Gastroesophageal sphincter (tissue), 3 donors: ENCODE results near the gene GIPC2.

ENCODE experiments used
- CTCF ChIP-seq, 4 experiments: fragments of 200-600 bp in 2 of 4; fragments of 450-650 bp in 2 of 4; sonication (generic) in 1 of 4; IDR thresholded peaks; one replicate each; pipeline ENCODE4 v1.5.1; 2017 to 2019; ENCODE audit warnings: antibody characterized with exemption in 4 of 4, mild to moderate bottlenecking in 2 of 4, moderate library complexity in 2 of 4
- EP300 ChIP-seq: sonication (generic); formaldehyde crosslinking; IDR thresholded peaks from one replicate; pipeline ENCODE4 v1.6.1; 2017; ENCODE audit warnings: antibody characterized with exemption, mild to moderate bottlenecking
- POLR2A ChIP-seq, 2 donors: fragments of 450-650 bp; IDR thresholded peaks; one replicate each; pipeline ENCODE4 v1.6.1; 2017; ENCODE audit warnings: antibody characterized with exemption in 2 of 2, mild to moderate bottlenecking in 2 of 2, moderate library complexity in 1 of 2

- TF ChIP-seq CTCF (IDR thresholded peaks at IDR 0.05) (no peak), POLR2A (IDR thresholded peaks at IDR 0.05) (no peak), EP300 (no peak)
Measured at GRCh38 chr1:78040484-78041089, 5.2 kb upstream of the GIPC2 start.
